ENCODE data around the gene IL18.
"Not testable (repeated sequence)": the region's sequence is repeated elsewhere in the genome, so short reads cannot be mapped to it uniquely, and the experiment has no call there.

IL18 gene

GRCh38 chr11:112103446-112103845 lies 60.4 kb downstream of the IL18 start:
- TF ChIP-seq CTCF (IDR thresholded peaks at IDR 0.05; ENCODE audit: low read depth, low read length, missing control alignments) = no peak

GRCh38 chr11:112100462-112100861 lies 63.4 kb downstream of the IL18 start:
- no peak for TF ChIP-seq CTCF (IDR thresholded peaks at IDR 0.05; ENCODE audit: low read depth, low read length, missing control alignments)
- DNase-seq (ENCODE audit: extremely low read depth, low read depth) = no peak
- no peak overlapping the region for H3K4me3 ChIP-seq (replicated peaks; ENCODE audit: low read depth, low read length)

More at GRCh38 chr11:112103446-112103845, 60.4 kb downstream of the IL18 start:
- no peak for DNase-seq (ENCODE audit: extremely low read depth, low read depth)
- no peak overlapping the region for H3K4me3 ChIP-seq (replicated peaks; ENCODE audit: low read depth, low read length)

GRCh38 chr11:112097734-112098528 lies 66.0 kb downstream of the IL18 start:
- no peak for TF ChIP-seq CTCF (IDR thresholded peaks at IDR 0.05; ENCODE audit: low read depth, low read length, missing control alignments)

GRCh38 chr11:112096194-112096593 lies 67.7 kb downstream of the IL18 start:
- no peak for DNase-seq (ENCODE audit: extremely low read depth, low read depth)
- no peak for TF ChIP-seq CTCF (IDR thresholded peaks at IDR 0.05; ENCODE audit: low read depth, low read length, missing control alignments)
- H3K4me3 ChIP-seq (replicated peaks; ENCODE audit: low read depth, low read length) = no peak overlapping the region

More at GRCh38 chr11:112097734-112098528, 66.0 kb downstream of the IL18 start:
- no peak for DNase-seq (ENCODE audit: extremely low read depth, low read depth)
- H3K4me3 ChIP-seq (replicated peaks; ENCODE audit: low read depth, low read length) = no peak overlapping the region

GRCh38 chr11:112095302-112095701 lies 68.6 kb downstream of the IL18 start:
- H3K4me3 ChIP-seq (replicated peaks; ENCODE audit: low read depth, low read length); DNase-seq (ENCODE audit: extremely low read depth, low read depth): not testable (repeated sequence)
